Measurements from ENCODE around the gene SMIM1. TPM values are rescaled to one million over a fixed set of nuclear protein-coding genes. Genes with fewer than 3 reads are reported as not detected.

Gene SMIM1
- total RNA-seq, 2 experiments from 2014 or later = 1.5 to 2.2 TPM

GRCh38 chr1:3742439-3743298 lies 29.9 kb upstream of the SMIM1 start:
- H3K36me3 Mint-ChIP-seq (ENCODE audit: low read depth) = no peaks in the 10 kb centered on the region
- intact Hi-C loops (cut with micrococcal nuclease) = no loop called here
- no peak for TF ChIP-seq CTCF (IDR thresholded peaks at IDR 0.05)
- H3K27ac Mint-ChIP-seq = no peak overlapping the region
- no peaks in the 10 kb centered on the region for H3K27me3 Mint-ChIP-seq
- CTCF ChIA-PET = interaction anchor here (1.9 kb wide), 1 partner anchor 18 kb away, joined by 6 read pairs; no protein-coding TSS in a partner anchor
- H3K4me1 Mint-ChIP-seq (ENCODE audit: low read depth) = peaks cover 19% of the 10 kb centered on the region
- POLR2A ChIA-PET = no interaction called here
- no peak overlapping the region for H3K4me3 Mint-ChIP-seq
- ATAC-seq (no peak), DNase-seq (no peak)
- no peaks in the 10 kb centered on the region for H3K9me3 Mint-ChIP-seq

- ATAC-seq = no peak
- CTCF ChIA-PET = interaction anchor here (1.9 kb wide), 1 partner anchor 19 kb away, joined by 6 read pairs; no protein-coding TSS in a partner anchor
These were observed 29.1 kb upstream of the SMIM1 start for GRCh38 chr1:3743421-3743820.

GRCh38 chr1:3743826-3744225 lies 28.7 kb upstream of the SMIM1 start:
- H3K9me3 Mint-ChIP-seq = no peaks in the 10 kb centered on the region
- no peak for TF ChIP-seq CTCF (IDR thresholded peaks at IDR 0.05)
- no peak overlapping the region for H3K27ac Mint-ChIP-seq
- no peak overlapping the region for H3K4me3 Mint-ChIP-seq
- H3K27me3 Mint-ChIP-seq = no peaks in the 10 kb centered on the region
- no peak for ATAC-seq
- DNase-seq = no peak
- no peaks in the 10 kb centered on the region for H3K36me3 Mint-ChIP-seq (ENCODE audit: low read depth)
- H3K4me1 Mint-ChIP-seq (ENCODE audit: low read depth) = peaks cover 25% of the 10 kb centered on the region
- POLR2A ChIA-PET = no interaction called here
- CTCF ChIA-PET = interaction anchor here (1.0 kb wide), 1 partner anchor 19 kb away, joined by 3 read pairs; no protein-coding TSS in a partner anchor
- intact Hi-C loops (cut with micrococcal nuclease) = no loop called here

More at GRCh38 chr1:3743421-3743820, 29.1 kb upstream of the SMIM1 start:
- Mint-ChIP-seq H3K27me3 (no peaks in the 10 kb centered on the region), H3K27ac (no peak overlapping the region), H3K9me3 (no peaks in the 10 kb centered on the region), H3K4me3 (no peak overlapping the region), H3K36me3 (ENCODE audit: low read depth) (no peaks in the 10 kb centered on the region), H3K4me1 (ENCODE audit: low read depth) (peaks cover 25% of the 10 kb centered on the region)
- DNase-seq = no peak
- POLR2A ChIA-PET = no interaction called here
- no peak for TF ChIP-seq CTCF (IDR thresholded peaks at IDR 0.05)
- intact Hi-C loops (cut with micrococcal nuclease) = no loop called here

GRCh38 chr1:3744646-3745045 lies 27.9 kb upstream of the SMIM1 start:
- CTCF ChIA-PET = interaction anchor here (1.0 kb wide), 1 partner anchor 20 kb away, joined by 3 read pairs; no protein-coding TSS in a partner anchor
- H3K4me3 Mint-ChIP-seq = no peak overlapping the region
- H3K36me3 Mint-ChIP-seq (ENCODE audit: low read depth) = no peaks in the 10 kb centered on the region
- peaks cover 25% of the 10 kb centered on the region for H3K4me1 Mint-ChIP-seq (ENCODE audit: low read depth)
- POLR2A ChIA-PET = no interaction called here
- no peak for TF ChIP-seq CTCF (IDR thresholded peaks at IDR 0.05)
- no peaks in the 10 kb centered on the region for H3K27me3 Mint-ChIP-seq
- DNase-seq (no peak), ATAC-seq (no peak)
- no peaks in the 10 kb centered on the region for H3K9me3 Mint-ChIP-seq
- no peak overlapping the region for H3K27ac Mint-ChIP-seq
- intact Hi-C loops (cut with micrococcal nuclease) = no loop called here

GRCh38 chr1:3745071-3745470 lies 27.5 kb upstream of the SMIM1 start:
- ChIA-PET CTCF (no interaction called here), POLR2A (no interaction called here)
- H3K27ac Mint-ChIP-seq = no peak overlapping the region
- no peaks in the 10 kb centered on the region for H3K9me3 Mint-ChIP-seq
- intact Hi-C loops (cut with micrococcal nuclease) = no loop called here
- DNase-seq (no peak), ATAC-seq (no peak)
- peak overlapping the region; percentile 76 for H3K4me3 Mint-ChIP-seq
- H3K4me1 Mint-ChIP-seq (ENCODE audit: low read depth) = peaks cover 25% of the 10 kb centered on the region
- H3K36me3 Mint-ChIP-seq (ENCODE audit: low read depth) = no peaks in the 10 kb centered on the region
- no peak for TF ChIP-seq CTCF (IDR thresholded peaks at IDR 0.05)
- no peaks in the 10 kb centered on the region for H3K27me3 Mint-ChIP-seq

Data from activated CD8-positive, alpha-beta T cell treated with anti-CD3 and anti-CD28 coated beads for 36 hours (primary cell).